NT2/D1 (cell line): Measurements from ENCODE around the gene XRN2.

Experiments used
- DNase-seq: peaks from one replicate; pipeline ENCODE4 v3.0.0-alpha.2; 2011; ENCODE audit warnings: low read depth, low spot score
- H3K27me3 ChIP-seq: 2 replicates; pipeline ENCODE4 v1.6.0; 2011; ENCODE audit warnings: mild to moderate bottlenecking; ENCODE audit not compliant: insufficient read length, insufficient read depth
- H3K36me3 ChIP-seq: 2 replicates; pipeline ENCODE4 v1.6.1; 2011; ENCODE audit warnings: mild to moderate bottlenecking, low read length, mixed read lengths; ENCODE audit not compliant: insufficient read depth, insufficient read length
- H3K4me1 ChIP-seq: 2 replicates; pipeline ENCODE4 v1.5.1; 2011; ENCODE audit not compliant: insufficient read depth, insufficient read length
- H3K4me3 ChIP-seq: 2 replicates; pipeline ENCODE4 v1.5.1; 2011; ENCODE audit warnings: low read depth; ENCODE audit not compliant: insufficient read length
- H3K9ac ChIP-seq: 2 replicates; pipeline ENCODE4 v1.6.0; 2011; ENCODE audit warnings: low read depth; ENCODE audit not compliant: insufficient read length
- H3K9me3 ChIP-seq: 2 replicates; pipeline ENCODE4 v1.5.1; 2011; ENCODE audit warnings: mild to moderate bottlenecking, low read length; ENCODE audit not compliant: insufficient read depth
- SUZ12 ChIP-seq: IDR thresholded peaks from 2 replicates; pipeline ENCODE4 v1.6.1; 2011; ENCODE audit not compliant: insufficient read length, insufficient read depth; ENCODE audit errors: extremely low read depth
- YY1 ChIP-seq: IDR thresholded peaks from 2 replicates; pipeline ENCODE4 v1.6.1; 2011; ENCODE audit not compliant: insufficient read length, insufficient read depth
- ZNF274 ChIP-seq: IDR thresholded peaks from 2 replicates; pipeline ENCODE4 v1.6.1; 2011; ENCODE audit warnings: mild to moderate bottlenecking, low read depth, low read length

XRN2 gene

GRCh38 chr20:21378259-21378658, 75.1 kb downstream of the XRN2 start:
- Histone ChIP-seq H3K27me3 (no peaks in the 10 kb centered on the region), H3K4me1 (no peaks in the 10 kb centered on the region), H3K36me3 (peaks cover 26% of the 10 kb centered on the region), H3K9ac (no peak overlapping the region), H3K4me3 (no peak overlapping the region), H3K9me3 (no peaks in the 10 kb centered on the region)
- TF ChIP-seq SUZ12 (no peak), ZNF274 (no peak), YY1 (no peak)
- DNase-seq: no peak

GRCh38 chr20:21380711-21381110, 77.6 kb downstream of the XRN2 start:
- no peak for TF ChIP-seq SUZ12
- no peak for TF ChIP-seq ZNF274
- no peak for TF ChIP-seq YY1
- no peak overlapping the region for H3K9ac ChIP-seq
- DNase-seq: no peak
- no peaks in the 10 kb centered on the region for H3K27me3 ChIP-seq
- no peaks in the 10 kb centered on the region for H3K4me1 ChIP-seq
- H3K36me3 ChIP-seq: peaks cover 39% of the 10 kb centered on the region
- no peak overlapping the region for H3K4me3 ChIP-seq
- H3K9me3 ChIP-seq: no peaks in the 10 kb centered on the region

- Histone ChIP-seq H3K4me1 (no peaks in the 10 kb centered on the region), H3K4me3 (no peak overlapping the region), H3K36me3 (peaks cover 46% of the 10 kb centered on the region), H3K9ac (no peak overlapping the region), H3K9me3 (no peaks in the 10 kb centered on the region), H3K27me3 (no peaks in the 10 kb centered on the region)
- no peak for DNase-seq
- no peak for TF ChIP-seq YY1
- no peak for TF ChIP-seq SUZ12
- TF ChIP-seq ZNF274: no peak
These were observed 78.5 kb downstream of the XRN2 start for GRCh38 chr20:21381619-21382018.

- TF ChIP-seq ZNF274 (no peak), SUZ12 (no peak), YY1 (no peak)
- H3K9ac ChIP-seq: no peak overlapping the region
- no peaks in the 10 kb centered on the region for H3K4me1 ChIP-seq
- H3K4me3 ChIP-seq: no peak overlapping the region
- H3K9me3 ChIP-seq: no peaks in the 10 kb centered on the region
- peaks cover 62% of the 10 kb centered on the region for H3K36me3 ChIP-seq
- H3K27me3 ChIP-seq: no peaks in the 10 kb centered on the region
- no peak for DNase-seq
These were observed 81.3 kb downstream of the XRN2 start for GRCh38 chr20:21384308-21384892.

GRCh38 chr20:21386111-21386510, 83.0 kb downstream of the XRN2 start:
- Histone ChIP-seq H3K27me3 (peaks cover 10% of the 10 kb centered on the region), H3K36me3 (peaks cover 57% of the 10 kb centered on the region), H3K4me3 (no peak overlapping the region), H3K9ac (no peak overlapping the region), H3K4me1 (peaks cover 1% of the 10 kb centered on the region), H3K9me3 (no peaks in the 10 kb centered on the region)
- no peak for TF ChIP-seq ZNF274
- no peak for TF ChIP-seq YY1
- no peak for TF ChIP-seq SUZ12
- no peak for DNase-seq

- DNase-seq: no peak
- no peak for TF ChIP-seq ZNF274
- no peak for TF ChIP-seq YY1
- no peak for TF ChIP-seq SUZ12
- peaks cover 50% of the 10 kb centered on the region for H3K36me3 ChIP-seq
- peaks cover 24% of the 10 kb centered on the region for H3K27me3 ChIP-seq
- no peak overlapping the region for H3K4me3 ChIP-seq
- H3K9me3 ChIP-seq: no peaks in the 10 kb centered on the region
- peaks cover 2% of the 10 kb centered on the region for H3K4me1 ChIP-seq
- no peak overlapping the region for H3K9ac ChIP-seq
These were observed 84.4 kb downstream of the XRN2 start for GRCh38 chr20:21387528-21387927.

- H3K27me3 ChIP-seq: peaks cover 35% of the 10 kb centered on the region
- no peak overlapping the region for H3K9ac ChIP-seq
- TF ChIP-seq SUZ12 (no peak), ZNF274 (no peak), YY1 (no peak)
- peaks cover 2% of the 10 kb centered on the region for H3K4me1 ChIP-seq
- no peaks in the 10 kb centered on the region for H3K9me3 ChIP-seq
- no peak overlapping the region for H3K4me3 ChIP-seq
- peaks cover 41% of the 10 kb centered on the region for H3K36me3 ChIP-seq
- no peak for DNase-seq
These were observed 85.4 kb downstream of the XRN2 start for GRCh38 chr20:21388566-21388965.

GRCh38 chr20:21389368-21389767, 86.2 kb downstream of the XRN2 start:
- TF ChIP-seq SUZ12 (no peak), YY1 (no peak), ZNF274 (no peak)
- peaks cover 34% of the 10 kb centered on the region for H3K36me3 ChIP-seq
- no peak for DNase-seq
- H3K9ac ChIP-seq: no peak overlapping the region
- no peaks in the 10 kb centered on the region for H3K9me3 ChIP-seq
- H3K4me3 ChIP-seq: no peak overlapping the region
- peaks cover 2% of the 10 kb centered on the region for H3K4me1 ChIP-seq
- peaks cover 43% of the 10 kb centered on the region for H3K27me3 ChIP-seq
